ENCODE measurements around the gene UGT1A6.

- TF ChIP-seq EZH2 (IDR thresholded peaks at IDR 0.05; ENCODE audit: insufficient read depth, poor library complexity, severe bottlenecking) (no peak), EZH2phosphoT487 (IDR thresholded peaks at IDR 0.05; ENCODE audit: insufficient read depth, low read depth) (no peak)
Observed at GRCh38 chr2:233740870-233741269, 48.2 kb downstream of the UGT1A6 start.

Data from GM23248 (cell line).